H1 (cell line): Measurements from ENCODE around the gene TAL2. TPM values are rescaled to one million over a fixed set of nuclear protein-coding genes. Genes with fewer than 3 reads are reported as not detected.

Experiments
- CTCF ChIP-seq, 3 experiments: IDR thresholded peaks; 1 replicate in 2 of 3; 2 replicates in 1 of 3; pipeline versions ENCODE4 v1.5.1 to v1.6.1; 2011; ENCODE audit warnings: low read length in 3 of 3, mild to moderate bottlenecking in 3 of 3, inconsistent platforms in 2 of 3, low read depth in 1 of 3, moderate library complexity in 1 of 3; ENCODE audit not compliant: insufficient read depth in 1 of 3; ENCODE audit errors: control extremely low read depth in 1 of 3
- TAF7 ChIP-seq: optimal IDR thresholded peaks from 2 replicates; pipeline ENCODE3; 2011; ENCODE audit warnings: low read depth, mild to moderate bottlenecking, inconsistent platforms, low read length, moderate library complexity, borderline replicate concordance
- polyA plus RNA-seq, 7 experiments: library from polyadenylated mRNA; depleted of rRNA in 3 of 7; stranded (reverse) in 5 of 7; unstranded in 2 of 7; fragments of >200 nt in 5 of 7; fragments of 200-250 nt in 2 of 7; gene quantifications; 1 replicate in 5 of 7; 2 replicates in 1 of 7; 4 replicates in 1 of 7; pipeline versions ENCODE4 v1.2.1 to v1.2.3, GENCODE V29; 2011 to 2013; ENCODE audit warnings: missing spikeins in 2 of 7, mixed read lengths in 2 of 7
- total RNA-seq: library from RNA; stranded (reverse); fragmentation: NEBNext Ultra II Directional; extraction: Animal tissue kit (Norgen Biotek cat#: 25700); gene quantifications from 2 replicates; pipeline ENCODE4 v1.2.1, GENCODE V29; 2021

The TAL2 gene
- total and polyA plus RNA-seq, 2 of the 8 experiments (the other 6 are each of a cell fraction or from before 2014, with no cell fraction given) = 0.65 to 0.82 TPM

- TF ChIP-seq CTCF (IDR thresholded peaks at IDR 0.05; ENCODE audit: control extremely low read depth in 1 of 3, insufficient read depth in 1 of 3, low read depth in 1 of 3, low read length in 3 of 3) (no peak), TAF7 (no peak)
These were observed 17.2 kb downstream of the TAL2 start (continued) for GRCh38 chr9:105679257-105680022.
